Cardiac muscle cell (in vitro differentiated cells and primary cell): ENCODE results near the gene INSR. TPM values are rescaled to one million over a fixed set of nuclear protein-coding genes. Genes with fewer than 3 reads are reported as not detected.

Source experiments
- DNase-seq, 2 donors: peaks; one replicate each; pipeline versions ENCODE4 v3.0.0 to v3.0.0-alpha.2; 2010 to 2017; ENCODE audit warnings: low read depth in 1 of 2, low spot score in 1 of 2
- H3K27ac ChIP-seq: fragments of 200-600 bp; sonication (generic); 2 replicates; pipeline ENCODE4 v1.5.1; 2016
- H3K27me3 ChIP-seq: fragments of 200-600 bp; sonication (generic); 2 replicates; pipeline ENCODE4 v1.6.0; 2016; ENCODE audit warnings: control low read depth
- H3K36me3 ChIP-seq: fragments of 200-600 bp; sonication (generic); 2 replicates; pipeline ENCODE4 v1.5.1; 2016; ENCODE audit warnings: control low read depth
- H3K4me1 ChIP-seq: fragments of 200-600 bp; sonication (generic); 2 replicates; pipeline ENCODE4 v1.8.1; 2017; ENCODE audit warnings: low read depth, mild to moderate bottlenecking, mixed run types
- H3K4me3 ChIP-seq: fragments of 200-600 bp; sonication (generic); 2 replicates; pipeline ENCODE4 v1.5.1; 2016; ENCODE audit warnings: mild to moderate bottlenecking
- H3K9me3 ChIP-seq: fragments of 200-600 bp; sonication (generic); 2 replicates; pipeline ENCODE4 v1.5.1; 2017; ENCODE audit warnings: low read depth, mild to moderate bottlenecking, control low read depth
- polyA plus RNA-seq: library from polyadenylated mRNA; unstranded; fragments of >200 nt; fragmentation: Nextera tagmentation; extraction: Ambion mirVana; gene quantifications from 2 replicates; pipeline ENCODE4 v1.2.1, GENCODE V29; 2016
- total RNA-seq: library from RNA; depleted of rRNA; stranded (reverse); fragments of >200 nt; gene quantifications from 2 replicates; pipeline ENCODE4 v1.2.3, GENCODE V29; 2016
- TF ChIP-seq, protein P1 (sequence below): IDR thresholded peaks from 2 replicates; pipeline ENCODE4 v1.5.1; 2012; ENCODE audit warnings: low read depth, mild to moderate bottlenecking, low read length

INSR gene
- total and polyA plus RNA-seq, 2 experiments from 2014 or later = 7.0 to 34.9 TPM

- no peaks in the 10 kb centered on the region for H3K27me3 ChIP-seq
- H3K36me3 ChIP-seq = no peaks in the 10 kb centered on the region
- TF ChIP-seq, protein P1, sequence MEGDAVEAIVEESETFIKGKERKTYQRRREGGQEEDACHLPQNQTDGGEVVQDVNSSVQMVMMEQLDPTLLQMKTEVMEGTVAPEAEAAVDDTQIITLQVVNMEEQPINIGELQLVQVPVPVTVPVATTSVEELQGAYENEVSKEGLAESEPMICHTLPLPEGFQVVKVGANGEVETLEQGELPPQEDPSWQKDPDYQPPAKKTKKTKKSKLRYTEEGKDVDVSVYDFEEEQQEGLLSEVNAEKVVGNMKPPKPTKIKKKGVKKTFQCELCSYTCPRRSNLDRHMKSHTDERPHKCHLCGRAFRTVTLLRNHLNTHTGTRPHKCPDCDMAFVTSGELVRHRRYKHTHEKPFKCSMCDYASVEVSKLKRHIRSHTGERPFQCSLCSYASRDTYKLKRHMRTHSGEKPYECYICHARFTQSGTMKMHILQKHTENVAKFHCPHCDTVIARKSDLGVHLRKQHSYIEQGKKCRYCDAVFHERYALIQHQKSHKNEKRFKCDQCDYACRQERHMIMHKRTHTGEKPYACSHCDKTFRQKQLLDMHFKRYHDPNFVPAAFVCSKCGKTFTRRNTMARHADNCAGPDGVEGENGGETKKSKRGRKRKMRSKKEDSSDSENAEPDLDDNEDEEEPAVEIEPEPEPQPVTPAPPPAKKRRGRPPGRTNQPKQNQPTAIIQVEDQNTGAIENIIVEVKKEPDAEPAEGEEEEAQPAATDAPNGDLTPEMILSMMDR = no peak
- H3K9me3 ChIP-seq = no peaks in the 10 kb centered on the region
- H3K27ac ChIP-seq = no peak overlapping the region
- H3K4me3 ChIP-seq = no peak overlapping the region
- DNase-seq = no peak
- H3K4me1 ChIP-seq = no peaks in the 10 kb centered on the region
Measured at GRCh38 chr19:7303470-7303869, 9.3 kb upstream of the INSR start.

GRCh38 chr19:7301525-7301924 is 7.3 kb upstream of the INSR start:
- Histone ChIP-seq H3K4me1 (no peaks in the 10 kb centered on the region), H3K27ac (no peak overlapping the region), H3K9me3 (no peaks in the 10 kb centered on the region), H3K27me3 (peaks cover 6% of the 10 kb centered on the region), H3K4me3 (no peak overlapping the region), H3K36me3 (no peaks in the 10 kb centered on the region)
- DNase-seq = no peak
- TF ChIP-seq, protein P1 = no peak

- TF ChIP-seq, protein P1 = no peak
- Histone ChIP-seq H3K9me3 (no peaks in the 10 kb centered on the region), H3K27ac (no peak overlapping the region), H3K4me3 (no peak overlapping the region), H3K36me3 (no peaks in the 10 kb centered on the region), H3K27me3 (peaks cover 6% of the 10 kb centered on the region), H3K4me1 (no peaks in the 10 kb centered on the region)
- DNase-seq = no peak
Measured at GRCh38 chr19:7297742-7298141, 3.5 kb upstream of the INSR start.

- H3K27me3 ChIP-seq = peaks cover 6% of the 10 kb centered on the region
- TF ChIP-seq, protein P1 = no peak
- no peaks in the 10 kb centered on the region for H3K4me1 ChIP-seq
- no peak overlapping the region for H3K27ac ChIP-seq
- no peak overlapping the region for H3K4me3 ChIP-seq
- H3K36me3 ChIP-seq = no peaks in the 10 kb centered on the region
- H3K9me3 ChIP-seq = no peaks in the 10 kb centered on the region
- no peak for DNase-seq
Measured at GRCh38 chr19:7295912-7296536, 1.8 kb upstream of the INSR start.

DNA sequence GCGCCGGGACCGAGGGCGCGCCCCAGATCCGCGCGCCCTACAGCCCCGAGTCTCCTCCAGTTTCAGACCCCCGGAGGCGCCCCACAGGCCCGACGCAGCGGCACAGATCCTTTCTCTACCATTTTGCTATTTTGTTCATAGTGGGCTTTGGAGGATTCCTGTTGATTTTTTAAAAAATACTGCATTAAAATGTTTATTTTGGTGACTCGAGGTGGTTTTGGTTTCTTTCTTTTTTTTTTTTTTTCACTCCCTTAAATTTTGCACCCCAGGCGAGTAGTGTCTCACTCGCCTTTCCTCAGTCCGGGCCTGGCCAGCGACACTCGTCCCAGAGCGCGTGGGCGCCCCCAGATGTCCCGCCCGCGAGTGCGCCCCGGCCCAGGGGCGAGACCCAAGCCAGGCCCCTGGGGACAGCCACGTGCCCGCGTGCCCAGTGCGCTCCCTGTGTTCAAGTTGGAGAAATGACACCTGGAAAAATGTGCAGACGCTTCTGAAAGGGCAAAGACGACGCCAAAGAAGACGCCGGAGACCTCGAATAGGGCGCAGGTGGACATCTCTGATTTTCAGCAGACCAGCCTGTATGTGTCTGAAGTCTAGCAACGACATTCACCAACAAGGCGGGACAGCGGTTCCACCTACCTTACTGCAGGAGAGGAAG is 471 bp upstream of the INSR start:
- Histone ChIP-seq H3K4me1 (no peaks in the 10 kb centered on the region), H3K27ac (no peak overlapping the region), H3K4me3 (peak overlapping the region; percentile 84), H3K27me3 (peaks cover 6% of the 10 kb centered on the region), H3K36me3 (no peaks in the 10 kb centered on the region), H3K9me3 (no peaks in the 10 kb centered on the region)
- peak; percentile 52 to 74 for DNase-seq
- TF ChIP-seq, protein P1 = peak; percentile 19
